Right lobe of liver (tissue), 6 donors: Measurements from ENCODE around the gene HNRNPA1L2. TPM values are rescaled to one million over a fixed set of nuclear protein-coding genes. Genes with fewer than 3 reads are reported as not detected.
"Not testable (repeated sequence)": the region's sequence is repeated elsewhere in the genome, so short reads cannot be mapped to it uniquely, and the experiment has no call there.

Source experiments
- ATAC-seq, 4 donors: fragments of 200-7000 bp; cut with Tn5 transposase; one replicate each; pipeline ENCODE4 v1.9.1; 2020; ENCODE audit warnings: mild to moderate bottlenecking in 4 of 4, moderate library complexity in 4 of 4
- DNase-seq, 3 donors: peaks; one replicate each; pipeline ENCODE4 v3.0.0-alpha.2; 2020
- H3K27ac ChIP-seq, 3 donors: fragments of 200-600 bp; one replicate each; pipeline ENCODE4 v1.8.0; 2022
- H3K27me3 ChIP-seq, 2 donors: fragments of 200-600 bp; one replicate each; pipeline ENCODE4 v1.8.0; 2022
- H3K36me3 ChIP-seq, 4 donors: fragments of 200-600 bp; sonication (generic) in 1 of 4; one replicate each; pipeline versions ENCODE4 v1.5.1 to v1.8.0; 2017 to 2022; ENCODE audit warnings: control low read depth in 1 of 4
- H3K4me1 ChIP-seq, 4 donors: fragments of 200-600 bp; sonication (generic) in 1 of 4; one replicate each; pipeline versions ENCODE4 v1.5.1 to v1.8.0; 2017 to 2022; ENCODE audit warnings: control low read depth in 1 of 4
- H3K4me3 ChIP-seq, 3 donors: fragments of 200-600 bp; one replicate each; pipeline ENCODE4 v1.8.0; 2022
- H3K9me3 ChIP-seq, 4 donors: fragments of 200-600 bp; sonication (generic) in 1 of 4; one replicate each; pipeline versions ENCODE4 v1.5.1 to v1.8.0; 2017 to 2022; ENCODE audit warnings: control low read depth in 1 of 4
- CTCF ChIP-seq, 4 donors: fragments of 200-600 bp in 3 of 4; fragments of 450-650 bp in 1 of 4; IDR thresholded peaks; one replicate each; pipeline versions ENCODE4 v1.5.1 to v1.8.0; 2016 to 2022; ENCODE audit warnings: antibody characterized with exemption in 4 of 4, mild to moderate bottlenecking in 2 of 4
- POLR2A ChIP-seq: fragments of 450-650 bp; IDR thresholded peaks from one replicate; pipeline ENCODE4 v1.6.1; 2017; ENCODE audit warnings: antibody characterized with exemption, mild to moderate bottlenecking
- WGBS: methylation state at CpG from one replicate; pipeline ENCODE4 v1.1.6; 2018; ENCODE audit warnings: low coverage, low lambda C conversion rate; ENCODE audit not compliant: insufficient coverage; ENCODE audit errors: missing lambda C conversion rate; 5-methylcytosine and 5-hydroxymethylcytosine counted together
- intact Hi-C, 2 donors: fragments of 100-400 bp; cut with DNase I; formaldehyde crosslinking; loops; one replicate each; pipeline versions ENCODE4 v1.11.2 to v1.14.1; 2022
- total RNA-seq, 6 experiments: library from RNA; depleted of rRNA in 2 of 6; stranded (reverse); fragments of >200 nt in 2 of 6; fragmentation: NEBNext Ultra II Directional in 3 of 6; extraction: Animal tissue kit (Norgen Biotek cat#: 25700) in 3 of 6; gene quantifications; one replicate each; pipeline versions ENCODE4 v1.1.0 to v1.2.4, GENCODE V29; 2016 to 2023
- donor health status: DM: no; HTN: yes; CAD: no.
- donor health status: DM: no; HTN: no; CAD: no.
- donor health status: DM: no; HTN: no; CAD: no.
- donor health status: DM: no; HTN: yes; CAD: no.
- donor health status: DM: no; HTN: yes; CAD: no.

HNRNPA1L2 gene
- total RNA-seq, 6 experiments from 2014 or later, result 0.31 to 1.9 (median 1.2) TPM

- H3K36me3 ChIP-seq, intact Hi-C loops, H3K27me3 ChIP-seq, H3K27ac ChIP-seq, H3K4me3 ChIP-seq, DNase-seq, H3K9me3 ChIP-seq, H3K4me1 ChIP-seq: not testable (repeated sequence)
- peak; percentile 46 to 51 (median 48) for TF ChIP-seq CTCF (IDR thresholded peaks at IDR 0.05)
- WGBS, result 38% methylated on average over 9 of the region's 10 CpGs
- ATAC-seq, result peak; percentile 75 to 90 (median 80)
These were observed 33.1 kb upstream of the HNRNPA1L2 start for GRCh38 chr13:52609013-52609606.

GRCh38 chr13:52610158-52610557, 32.1 kb upstream of the HNRNPA1L2 start:
- H3K36me3 ChIP-seq, intact Hi-C loops, H3K27me3 ChIP-seq, DNase-seq, H3K4me1 ChIP-seq, H3K4me3 ChIP-seq, H3K9me3 ChIP-seq, H3K27ac ChIP-seq, ATAC-seq: not testable (repeated sequence)
- 80% methylated on average over 4 of the region's 5 CpGs for WGBS

- no peak for ATAC-seq
- no peaks in the 10 kb centered on the region for H3K36me3 ChIP-seq
- H3K4me1 ChIP-seq, result no peaks in the 10 kb centered on the region
- H3K4me3 ChIP-seq, result no peak overlapping the region
- TF ChIP-seq CTCF (IDR thresholded peaks at IDR 0.05), result no peak
- TF ChIP-seq POLR2A, result no peak
- intact Hi-C loops, result no loop called here
- no peaks in the 10 kb centered on the region for H3K27me3 ChIP-seq
- H3K27ac ChIP-seq, result no peak overlapping the region
- WGBS, result 87% methylated on average over 4 of the region's 4 CpGs
- DNase-seq, result no peak
- no peaks in the 10 kb centered on the region for H3K9me3 ChIP-seq
These were observed 27.0 kb upstream of the HNRNPA1L2 start for GRCh38 chr13:52615134-52615801.

GRCh38 chr13:52615812-52616211, 26.4 kb upstream of the HNRNPA1L2 start:
- ATAC-seq (no peak), DNase-seq (no peak)
- Histone ChIP-seq H3K27ac (no peak overlapping the region), H3K9me3 (no peaks in the 10 kb centered on the region), H3K4me3 (no peak overlapping the region), H3K36me3 (no peaks in the 10 kb centered on the region), H3K27me3 (no peaks in the 10 kb centered on the region), H3K4me1 (no peaks in the 10 kb centered on the region)
- intact Hi-C loops, result no loop called here
- 60% methylated on average over 1 of the region's 5 CpGs for WGBS
- TF ChIP-seq POLR2A (no peak), CTCF (IDR thresholded peaks at IDR 0.05) (no peak)
